ENCODE results near the gene CXCL3. TPM values are rescaled to one million over a fixed set of nuclear protein-coding genes. Genes with fewer than 3 reads are reported as not detected.

The CXCL3 gene
- total RNA-seq, 1 donor from 2014 or later: not detected

DNA sequence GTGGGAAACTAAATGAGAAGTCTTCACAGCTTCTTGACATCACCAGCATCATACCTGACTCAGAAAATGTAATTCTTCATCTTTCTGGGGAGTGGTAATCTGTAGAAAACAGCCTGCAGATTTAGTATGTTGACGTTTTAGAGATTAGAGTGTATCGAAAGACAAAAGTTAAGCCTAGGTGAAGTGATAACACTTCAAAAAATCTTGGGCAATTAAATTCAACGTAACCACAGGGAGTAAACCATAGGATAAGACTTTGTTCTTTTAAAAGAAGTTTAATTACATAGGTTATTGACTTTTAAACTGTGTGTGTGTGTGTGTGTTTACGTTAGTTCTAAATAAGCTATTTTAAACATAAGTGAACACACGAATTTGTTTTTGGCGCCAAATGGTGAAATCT is 38.2 kb downstream of the CXCL3 start:
- Mint-ChIP-seq H3K9me3 (no peaks in the 10 kb centered on the region), H3K4me1 (no peaks in the 10 kb centered on the region), H3K27me3 (peaks cover 20% of the 10 kb centered on the region), H3K4me3 (no peak overlapping the region), H3K36me3 (ENCODE audit: low read depth) (no peaks in the 10 kb centered on the region), H3K27ac (no peak overlapping the region)
- CTCF ChIA-PET: no interaction called here
- DNase-seq (no peak), ATAC-seq (ENCODE audit: low read depth) (no peak)
- TF ChIP-seq, protein P1, sequence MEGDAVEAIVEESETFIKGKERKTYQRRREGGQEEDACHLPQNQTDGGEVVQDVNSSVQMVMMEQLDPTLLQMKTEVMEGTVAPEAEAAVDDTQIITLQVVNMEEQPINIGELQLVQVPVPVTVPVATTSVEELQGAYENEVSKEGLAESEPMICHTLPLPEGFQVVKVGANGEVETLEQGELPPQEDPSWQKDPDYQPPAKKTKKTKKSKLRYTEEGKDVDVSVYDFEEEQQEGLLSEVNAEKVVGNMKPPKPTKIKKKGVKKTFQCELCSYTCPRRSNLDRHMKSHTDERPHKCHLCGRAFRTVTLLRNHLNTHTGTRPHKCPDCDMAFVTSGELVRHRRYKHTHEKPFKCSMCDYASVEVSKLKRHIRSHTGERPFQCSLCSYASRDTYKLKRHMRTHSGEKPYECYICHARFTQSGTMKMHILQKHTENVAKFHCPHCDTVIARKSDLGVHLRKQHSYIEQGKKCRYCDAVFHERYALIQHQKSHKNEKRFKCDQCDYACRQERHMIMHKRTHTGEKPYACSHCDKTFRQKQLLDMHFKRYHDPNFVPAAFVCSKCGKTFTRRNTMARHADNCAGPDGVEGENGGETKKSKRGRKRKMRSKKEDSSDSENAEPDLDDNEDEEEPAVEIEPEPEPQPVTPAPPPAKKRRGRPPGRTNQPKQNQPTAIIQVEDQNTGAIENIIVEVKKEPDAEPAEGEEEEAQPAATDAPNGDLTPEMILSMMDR (IDR thresholded peaks at IDR 0.05): no peak
- POLR2A ChIA-PET: no interaction called here
- intact Hi-C loops (cut with micrococcal nuclease): no loop called here

DNA sequence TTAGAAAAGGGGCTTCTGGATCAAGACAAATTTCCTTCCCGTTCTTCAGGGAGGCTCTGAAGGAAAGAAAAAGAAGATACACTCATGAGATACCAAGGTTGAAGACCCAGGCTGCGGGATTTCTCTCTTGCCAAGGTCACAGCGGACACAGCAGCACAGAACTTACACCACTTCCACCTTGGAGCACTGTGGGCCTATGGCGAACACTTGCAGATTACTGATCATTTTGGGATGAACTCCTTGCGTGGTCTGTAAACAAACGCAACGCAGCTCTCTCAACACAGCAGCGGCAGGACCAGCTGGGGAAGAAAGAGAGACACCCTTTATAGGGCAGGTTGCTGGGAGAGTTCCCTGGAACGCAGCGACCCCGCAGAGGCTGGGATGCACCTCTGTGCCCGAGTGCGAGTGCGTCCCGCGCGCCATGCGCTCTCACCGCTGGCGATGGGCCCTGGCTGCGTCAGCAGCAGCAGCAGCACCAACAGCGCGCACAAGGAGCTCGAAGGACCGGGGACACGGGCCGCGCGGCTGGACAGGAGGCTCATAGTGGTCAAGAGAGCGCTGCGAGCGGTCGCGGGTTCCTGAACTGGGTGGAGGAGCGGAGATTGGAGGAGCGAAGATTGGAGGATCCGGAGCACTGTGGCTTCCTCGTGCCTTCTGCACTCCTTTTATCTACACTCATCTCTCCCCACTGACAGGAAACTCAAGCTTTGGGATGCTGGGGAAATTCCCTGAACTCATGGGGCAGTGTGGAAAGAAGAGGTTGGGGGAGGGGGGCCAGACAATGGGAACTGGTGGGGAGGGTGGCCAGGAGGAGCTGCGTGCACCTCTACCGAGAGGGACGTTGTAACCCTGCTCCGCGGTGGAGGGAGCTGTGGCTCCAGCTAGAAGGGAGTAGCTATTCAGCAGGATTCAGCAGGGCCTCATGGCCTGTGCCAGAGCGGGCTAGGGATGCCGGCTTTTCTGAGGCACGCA is 40.2 kb downstream of the CXCL3 start, which contains the start of gene CXCL5:
Gene CXCL5 (minus strand): TSS at position 638 of the 972 bp plus-strand sequence. CDS start 96 bp downstream, at position 542.
- no peak for DNase-seq
- peaks cover 23% of the 10 kb centered on the region for H3K27me3 Mint-ChIP-seq
- H3K27ac Mint-ChIP-seq: no peak within 1 kb of the TSS
- TF ChIP-seq, protein P1 (IDR thresholded peaks at IDR 0.05): no peak
- no peaks in the 10 kb centered on the region for H3K36me3 Mint-ChIP-seq (ENCODE audit: low read depth)
- H3K4me1 Mint-ChIP-seq: no peaks in the 10 kb centered on the region
- H3K4me3 Mint-ChIP-seq: no peak within 1 kb of the TSS
- ChIA-PET CTCF (no interaction called here), POLR2A (no interaction called here)
- ATAC-seq (ENCODE audit: low read depth): no peak
- intact Hi-C loops (cut with micrococcal nuclease): no loop called here
- H3K9me3 Mint-ChIP-seq: no peaks in the 10 kb centered on the region

DNA sequence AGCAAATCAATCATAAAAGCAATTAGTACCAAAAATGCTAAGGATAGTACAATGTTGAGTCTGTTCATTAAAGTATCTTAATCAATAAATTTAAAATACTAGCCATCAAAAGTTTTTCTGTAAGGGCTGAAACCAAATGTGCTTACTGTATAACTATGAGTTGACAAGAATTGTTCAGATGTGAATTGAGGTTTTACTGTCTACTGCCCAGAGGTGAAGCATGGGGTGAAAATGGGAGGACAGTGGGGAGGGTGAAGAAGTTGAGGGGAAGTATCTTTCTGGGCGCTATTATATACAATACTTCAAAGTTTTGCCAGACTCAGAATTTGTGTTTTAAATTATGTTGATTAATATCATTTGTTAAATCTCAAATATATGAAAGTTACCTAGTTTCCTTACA is 46.4 kb downstream of the CXCL3 start:
- Mint-ChIP-seq H3K36me3 (ENCODE audit: low read depth) (no peaks in the 10 kb centered on the region), H3K27ac (no peak overlapping the region), H3K27me3 (peaks cover 5% of the 10 kb centered on the region), H3K4me1 (no peaks in the 10 kb centered on the region), H3K4me3 (no peak overlapping the region), H3K9me3 (no peaks in the 10 kb centered on the region)
- ATAC-seq (ENCODE audit: low read depth): no peak
- DNase-seq: no peak
- intact Hi-C loops (cut with micrococcal nuclease): no loop called here
- TF ChIP-seq, protein P1 (IDR thresholded peaks at IDR 0.05): no peak
- CTCF ChIA-PET: no interaction called here
- POLR2A ChIA-PET: no interaction called here

DNA sequence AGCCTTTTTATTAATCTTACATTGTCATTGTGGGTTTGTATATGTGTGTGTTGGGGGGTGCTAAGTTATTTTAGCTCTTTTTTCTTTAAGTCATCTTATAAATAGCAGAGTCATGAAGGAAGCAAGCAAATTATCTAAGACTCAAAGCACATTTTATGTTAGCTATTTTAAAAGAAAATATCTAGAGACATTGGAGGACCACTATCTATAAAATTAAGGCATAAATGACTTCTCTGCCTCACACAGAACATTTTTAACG is 46.8 kb downstream of the CXCL3 start:
- intact Hi-C loops (cut with micrococcal nuclease): no loop called here
- DNase-seq (no peak), ATAC-seq (ENCODE audit: low read depth) (no peak)
- ChIA-PET CTCF (no interaction called here), POLR2A (no interaction called here)
- Mint-ChIP-seq H3K4me3 (no peak overlapping the region), H3K9me3 (no peaks in the 10 kb centered on the region), H3K27ac (no peak overlapping the region), H3K36me3 (ENCODE audit: low read depth) (no peaks in the 10 kb centered on the region), H3K27me3 (peaks cover 5% of the 10 kb centered on the region), H3K4me1 (no peaks in the 10 kb centered on the region)
- TF ChIP-seq, protein P1 (IDR thresholded peaks at IDR 0.05): no peak

DNA sequence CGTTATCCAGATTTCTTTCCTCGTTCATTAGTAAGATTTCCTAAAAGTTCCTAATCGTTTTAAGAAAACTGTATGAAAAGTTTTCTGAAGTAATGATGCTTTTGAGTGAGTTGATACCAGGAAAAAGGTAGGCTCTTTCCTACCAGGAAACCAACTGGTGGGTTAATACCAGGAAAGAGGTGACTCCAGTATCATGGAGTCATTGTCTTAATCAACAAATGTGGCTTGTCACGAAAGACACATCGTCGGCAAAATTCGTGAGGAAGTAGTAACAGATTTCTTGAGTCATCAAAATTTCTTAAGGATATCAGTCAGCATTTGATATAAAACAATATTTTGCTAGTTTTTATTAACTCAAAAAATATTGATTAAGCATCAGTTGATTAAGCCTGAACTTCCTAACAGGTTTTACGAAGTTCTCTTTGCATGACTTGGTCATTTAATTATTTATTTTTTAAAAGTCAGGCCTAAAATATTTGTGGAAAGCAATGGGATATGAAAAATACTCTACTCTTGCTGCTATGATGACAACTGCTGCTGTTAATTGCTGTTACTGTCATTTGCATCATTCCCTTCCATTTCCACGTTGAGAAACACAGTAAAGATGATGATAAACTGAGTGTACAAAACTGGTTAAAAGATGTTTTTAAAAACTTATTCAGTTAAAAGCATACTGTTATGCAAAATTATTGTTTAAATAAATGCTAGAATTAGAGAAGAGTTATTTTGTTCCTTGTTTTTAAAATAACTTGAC is 47.3 kb downstream of the CXCL3 start:
- no peak for DNase-seq
- ATAC-seq (ENCODE audit: low read depth): no peak
- POLR2A ChIA-PET: no interaction called here
- Mint-ChIP-seq H3K27ac (no peak overlapping the region), H3K27me3 (peaks cover 5% of the 10 kb centered on the region), H3K9me3 (no peaks in the 10 kb centered on the region), H3K4me3 (no peak overlapping the region), H3K36me3 (ENCODE audit: low read depth) (no peaks in the 10 kb centered on the region), H3K4me1 (no peaks in the 10 kb centered on the region)
- intact Hi-C loops (cut with micrococcal nuclease): no loop called here
- TF ChIP-seq, protein P1 (IDR thresholded peaks at IDR 0.05): no peak
- CTCF ChIA-PET: no interaction called here

Measured in activated B cell treated with CpG ODN at 0.5 μM for 24 hours (primary cell).